ENCODE measurements around the gene ZDHHC17.
"Not testable (repeated sequence)": the region's sequence is repeated elsewhere in the genome, so short reads cannot be mapped to it uniquely, and the experiment has no call there.

ZDHHC17 gene

DNA sequence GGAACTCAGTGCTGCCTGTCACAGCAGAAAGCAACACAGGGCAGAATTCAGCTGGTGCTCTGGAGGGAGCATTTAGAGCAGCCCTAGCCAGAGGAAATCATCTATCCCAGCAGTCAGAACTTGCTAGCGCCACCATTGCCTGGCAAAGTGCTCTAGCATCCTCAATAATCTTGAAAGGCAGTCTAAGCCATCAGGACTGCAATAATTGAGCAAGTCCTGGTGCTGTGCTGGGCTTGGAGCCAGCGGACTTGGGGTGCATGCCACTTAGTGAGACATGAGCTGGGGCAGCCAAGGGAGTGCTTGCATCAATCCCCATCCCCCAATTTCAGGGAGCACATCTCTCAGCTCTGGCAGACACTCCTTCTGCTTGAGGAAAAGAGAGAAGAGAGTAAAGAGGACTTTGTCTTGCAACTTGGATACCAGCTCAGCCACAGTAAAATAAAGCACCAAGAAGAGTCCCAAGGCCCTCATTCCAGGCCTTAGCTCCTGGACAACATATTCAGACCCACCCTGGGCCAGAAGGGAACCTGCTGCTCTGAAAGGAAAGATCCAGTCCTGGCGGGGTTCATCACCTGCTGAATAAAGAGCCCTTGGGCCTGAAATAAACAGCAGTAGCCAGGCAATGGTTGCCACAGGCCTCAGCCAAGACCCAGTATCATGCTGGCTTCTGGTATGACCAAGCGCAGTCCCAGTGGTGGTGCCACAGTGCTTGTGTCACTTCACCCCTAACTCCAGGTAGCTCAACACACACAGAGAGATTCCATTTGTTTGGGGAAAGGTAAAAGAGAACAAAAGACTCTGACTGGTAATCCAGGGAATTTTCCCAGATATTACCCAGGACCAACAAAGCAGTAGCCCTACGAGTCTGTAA, 44.5 kb upstream of the ZDHHC17 start:
- no peak overlapping the region for H3K4me3 ChIP-seq (replicated peaks in 1 of 2; ENCODE audit: low read depth in 2 of 2, low read length in 2 of 2)
- peak; percentile 8 to 18 for DNase-seq (ENCODE audit: low read depth in 2 of 2)
- TF ChIP-seq, protein P1, sequence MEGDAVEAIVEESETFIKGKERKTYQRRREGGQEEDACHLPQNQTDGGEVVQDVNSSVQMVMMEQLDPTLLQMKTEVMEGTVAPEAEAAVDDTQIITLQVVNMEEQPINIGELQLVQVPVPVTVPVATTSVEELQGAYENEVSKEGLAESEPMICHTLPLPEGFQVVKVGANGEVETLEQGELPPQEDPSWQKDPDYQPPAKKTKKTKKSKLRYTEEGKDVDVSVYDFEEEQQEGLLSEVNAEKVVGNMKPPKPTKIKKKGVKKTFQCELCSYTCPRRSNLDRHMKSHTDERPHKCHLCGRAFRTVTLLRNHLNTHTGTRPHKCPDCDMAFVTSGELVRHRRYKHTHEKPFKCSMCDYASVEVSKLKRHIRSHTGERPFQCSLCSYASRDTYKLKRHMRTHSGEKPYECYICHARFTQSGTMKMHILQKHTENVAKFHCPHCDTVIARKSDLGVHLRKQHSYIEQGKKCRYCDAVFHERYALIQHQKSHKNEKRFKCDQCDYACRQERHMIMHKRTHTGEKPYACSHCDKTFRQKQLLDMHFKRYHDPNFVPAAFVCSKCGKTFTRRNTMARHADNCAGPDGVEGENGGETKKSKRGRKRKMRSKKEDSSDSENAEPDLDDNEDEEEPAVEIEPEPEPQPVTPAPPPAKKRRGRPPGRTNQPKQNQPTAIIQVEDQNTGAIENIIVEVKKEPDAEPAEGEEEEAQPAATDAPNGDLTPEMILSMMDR (IDR thresholded peaks at IDR 0.05; ENCODE audit: low read depth, low read length), result no peak

DNA sequence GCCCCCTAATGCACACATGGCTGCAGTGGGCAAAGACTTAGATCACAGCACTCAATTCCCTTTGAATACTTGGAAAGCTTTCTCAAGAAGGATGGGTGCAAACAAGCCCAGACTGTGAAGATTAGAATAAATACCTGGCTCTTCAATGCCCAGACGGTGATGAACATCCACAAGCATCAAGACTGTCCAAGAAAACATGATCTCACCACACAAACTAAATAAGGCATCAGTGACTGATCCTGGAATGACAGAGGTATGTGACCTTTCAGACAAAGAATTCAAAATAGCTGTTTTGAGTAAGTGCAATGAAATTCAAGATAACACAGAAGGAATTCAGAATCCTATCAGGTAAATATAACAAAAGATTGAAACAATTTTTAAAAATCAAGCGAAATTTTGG, 43.8 kb upstream of the ZDHHC17 start:
- TF ChIP-seq, protein P1 (IDR thresholded peaks at IDR 0.05; ENCODE audit: low read depth, low read length), result no peak
- H3K4me3 ChIP-seq (replicated peaks in 1 of 2; ENCODE audit: low read depth in 2 of 2, low read length in 2 of 2), result no peak overlapping the region
- peak in 1 of 2 donors; percentile 80 for DNase-seq (ENCODE audit: low read depth in 2 of 2)

DNA sequence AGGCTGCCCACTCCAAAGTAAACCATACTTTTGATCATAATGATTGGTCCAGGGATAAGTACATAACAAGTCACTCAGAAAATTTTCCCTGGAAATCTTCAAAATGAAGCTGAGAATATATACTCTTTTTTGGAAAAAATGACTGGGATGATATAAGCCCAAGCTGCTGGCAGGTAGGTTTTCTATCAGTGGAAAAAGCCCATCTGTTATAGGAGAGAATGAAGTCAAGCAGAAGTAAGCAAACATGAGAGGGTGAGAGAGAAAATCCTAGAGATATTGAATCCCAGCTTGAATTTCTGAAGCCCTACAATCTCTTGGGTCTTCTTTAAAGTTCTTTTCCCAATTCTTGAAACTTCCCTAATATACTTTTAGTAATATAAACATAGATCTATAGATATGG, 37.3 kb upstream of the ZDHHC17 start:
- H3K4me3 ChIP-seq (replicated peaks in 1 of 2; ENCODE audit: low read depth in 2 of 2, low read length in 2 of 2), result no peak overlapping the region
- DNase-seq (ENCODE audit: low read depth in 2 of 2), result no peak
- TF ChIP-seq, protein P1 (IDR thresholded peaks at IDR 0.05; ENCODE audit: low read depth, low read length), result no peak

DNA sequence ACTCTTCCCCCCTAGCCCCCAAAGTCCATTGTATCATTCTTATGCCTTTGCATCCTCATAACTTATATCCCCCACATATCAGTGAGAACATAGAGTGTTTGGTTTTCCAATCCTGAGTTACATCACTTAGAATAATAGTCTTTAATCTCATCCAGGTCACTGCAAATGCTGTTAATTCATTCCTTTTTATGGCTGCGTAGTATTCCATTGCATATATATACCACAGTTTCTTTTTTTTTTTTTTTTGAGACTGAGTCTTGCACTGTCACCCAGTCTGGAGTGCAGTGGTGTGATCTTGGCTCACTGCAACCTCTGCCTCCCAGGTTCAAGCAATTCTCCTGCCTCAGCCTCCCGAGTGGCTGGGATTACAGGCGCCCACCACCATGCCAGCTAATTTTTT, 31.7 kb upstream of the ZDHHC17 start:
- not testable (repeated sequence) for DNase-seq (ENCODE audit: low read depth in 2 of 2); H3K4me3 ChIP-seq (replicated peaks in 1 of 2; ENCODE audit: low read depth in 2 of 2, low read length in 2 of 2)

DNA sequence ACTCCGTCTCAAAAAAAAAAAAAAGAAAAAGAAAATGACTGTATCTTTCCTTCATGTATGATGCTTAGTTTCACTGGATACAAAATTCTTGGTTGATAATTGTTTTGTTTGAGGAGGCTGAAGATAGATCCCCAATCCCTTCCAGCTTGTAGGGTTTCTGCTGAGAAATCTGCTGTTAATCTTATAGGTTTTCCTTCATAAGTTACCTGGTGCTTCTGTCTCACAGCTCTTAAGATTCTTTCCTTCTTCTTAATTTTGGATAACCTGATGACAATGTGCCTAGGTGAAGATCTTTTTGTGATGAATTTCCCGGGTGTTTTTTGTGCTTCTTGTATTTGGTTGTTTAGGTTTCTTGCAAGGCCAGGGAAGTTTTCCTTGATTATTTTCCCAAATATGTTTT, 26.2 kb upstream of the ZDHHC17 start:
- not testable (repeated sequence) for H3K4me3 ChIP-seq (replicated peaks in 1 of 2; ENCODE audit: low read depth in 2 of 2, low read length in 2 of 2); DNase-seq (ENCODE audit: low read depth in 2 of 2)

DNA sequence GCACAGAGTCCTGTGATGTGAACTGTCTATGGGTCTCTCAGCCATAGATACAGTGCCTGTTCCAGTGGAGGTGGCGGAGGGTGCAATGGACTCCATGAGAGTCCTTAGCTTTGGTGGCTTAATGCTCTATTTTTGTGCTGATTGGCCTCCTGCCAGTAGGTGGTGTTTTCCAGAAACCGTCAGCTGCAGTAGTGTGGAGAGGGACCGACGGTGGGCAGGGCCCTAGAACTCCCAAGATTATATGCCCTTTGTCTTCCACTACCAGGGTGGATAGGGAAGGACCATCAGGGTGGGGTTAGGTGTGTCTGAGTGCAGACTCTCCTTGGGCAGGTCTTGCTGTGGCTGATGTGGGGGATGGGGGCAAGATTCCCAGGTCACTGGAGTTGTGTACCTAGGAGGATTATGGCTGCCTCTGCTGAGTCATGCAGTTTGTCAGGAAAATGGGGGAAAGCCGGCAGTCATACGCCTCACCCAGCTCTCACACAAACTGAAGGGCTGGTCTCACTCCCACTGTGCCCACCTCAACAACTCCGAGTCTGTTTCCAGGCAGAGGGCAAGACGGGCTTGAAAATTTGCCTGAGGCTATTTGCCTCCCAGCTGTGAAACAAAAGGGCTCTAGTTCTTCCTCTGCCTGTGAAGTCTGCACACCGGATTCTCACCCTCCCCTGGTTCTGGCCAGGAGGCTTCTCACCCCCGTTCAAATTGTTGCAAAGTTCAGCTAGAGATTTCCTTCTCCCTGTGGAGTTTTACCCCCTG, 24.9 kb upstream of the ZDHHC17 start:
- no peak overlapping the region for H3K4me3 ChIP-seq (replicated peaks in 1 of 2; ENCODE audit: low read depth in 2 of 2, low read length in 2 of 2)
- TF ChIP-seq, protein P1 (IDR thresholded peaks at IDR 0.05; ENCODE audit: low read depth, low read length), result no peak
- no peak for DNase-seq (ENCODE audit: low read depth in 2 of 2)

DNA sequence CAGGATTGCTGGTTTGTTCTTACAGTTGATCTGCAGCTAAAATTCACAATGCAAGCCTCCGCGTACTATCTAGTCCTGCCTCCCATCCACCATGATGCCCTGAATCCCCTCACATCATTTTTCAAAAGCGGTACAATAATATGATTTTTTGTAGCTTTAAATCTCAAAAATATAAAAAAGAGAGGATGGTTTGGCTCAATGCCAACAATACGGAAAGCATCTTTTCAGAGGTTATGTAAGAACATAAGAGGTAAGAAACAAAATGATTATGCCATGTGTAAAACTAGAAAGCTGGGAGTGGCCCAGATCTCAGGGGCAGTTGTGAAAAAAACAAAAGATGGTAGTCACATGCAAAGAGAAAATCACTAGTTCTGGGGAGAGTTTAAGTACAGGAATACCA, 24.0 kb upstream of the ZDHHC17 start:
- H3K4me3 ChIP-seq (replicated peaks in 1 of 2; ENCODE audit: low read depth in 2 of 2, low read length in 2 of 2), result no peak overlapping the region
- DNase-seq (ENCODE audit: low read depth in 2 of 2), result no peak
- TF ChIP-seq, protein P1 (IDR thresholded peaks at IDR 0.05; ENCODE audit: low read depth, low read length), result no peak
